Natural killer cell (primary cell): Measurements from ENCODE around the gene DES. TPM values are rescaled to one million over a fixed set of nuclear protein-coding genes. Genes with fewer than 3 reads are reported as not detected.

Source experiments
- ATAC-seq, 3 donors: fragments of 150-1000 bp in 2 of 3; fragments of 200-7000 bp in 1 of 3; cut with Tn5 transposase; 1 replicate in 1 of 3; 2 replicates in 2 of 3; pipeline ENCODE4 v1.10.0; 2021; ENCODE audit warnings: mild to moderate bottlenecking in 2 of 3, moderate library complexity in 2 of 3
- DNase-seq, 2 donors: peaks; one replicate each; pipeline versions ENCODE4 v3.0.0 to v3.0.0-alpha.2; 2013 to 2021; ENCODE audit warnings: mixed read lengths in 1 of 2
- H3K27ac ChIP-seq: one replicate; pipeline ENCODE4 v1.5.1; 2013; ENCODE audit warnings: mild to moderate bottlenecking, low read length
- H3K27me3 ChIP-seq: one replicate; pipeline ENCODE4 v1.6.1; 2013; ENCODE audit warnings: low read length; ENCODE audit not compliant: control insufficient read depth, insufficient read depth
- H3K36me3 ChIP-seq: one replicate; pipeline ENCODE4 v1.6.1; 2013; ENCODE audit warnings: low read length; ENCODE audit not compliant: control insufficient read depth, insufficient read depth
- H3K4me1 ChIP-seq: one replicate; pipeline ENCODE4 v1.6.1; 2013; ENCODE audit warnings: low read length; ENCODE audit not compliant: control insufficient read depth, insufficient read depth
- H3K4me3 ChIP-seq: one replicate; pipeline ENCODE4 v1.5.1; 2013; ENCODE audit warnings: low read length
- H3K9me3 ChIP-seq: one replicate; pipeline ENCODE4 v1.6.1; 2013; ENCODE audit warnings: low read length; ENCODE audit not compliant: control insufficient read depth, insufficient read depth
- H3K27ac Mint-ChIP-seq, 2 donors: one replicate each; pipeline ENCODE4 v1.8.0; 2022; ENCODE audit warnings: mild to moderate bottlenecking in 2 of 2, mixed read lengths in 2 of 2, moderate library complexity in 1 of 2
- H3K27me3 Mint-ChIP-seq, 2 donors: one replicate each; pipeline ENCODE4 v1.8.0; 2022; ENCODE audit warnings: low read depth in 2 of 2, mixed read lengths in 2 of 2
- H3K36me3 Mint-ChIP-seq: one replicate; pipeline ENCODE4 v1.8.0; 2022; ENCODE audit warnings: mixed read lengths
- H3K4me1 Mint-ChIP-seq, 2 donors: one replicate each; pipeline ENCODE4 v1.8.0; 2022; ENCODE audit warnings: mixed read lengths in 2 of 2
- H3K4me3 Mint-ChIP-seq: one replicate; pipeline ENCODE4 v1.8.0; 2022; ENCODE audit warnings: mild to moderate bottlenecking, moderate library complexity, mixed read lengths
- H3K9me3 Mint-ChIP-seq, 2 donors: one replicate each; pipeline ENCODE4 v1.8.0; 2022; ENCODE audit warnings: mixed read lengths in 2 of 2
- CTCF ChIP-seq: fragments of 200-600 bp; IDR thresholded peaks from one replicate; pipeline ENCODE4 v1.8.0; 2022; ENCODE audit warnings: antibody characterized with exemption
- WGBS: methylation state at CpG from one replicate; pipeline ENCODE4 v1.1.7; 2013; ENCODE audit warnings: missing lambda C conversion rate; ENCODE audit not compliant: insufficient coverage; 5-methylcytosine and 5-hydroxymethylcytosine counted together
- intact Hi-C: fragments of 100-400 bp; cut with micrococcal nuclease; formaldehyde crosslinking; loops from one replicate; pipeline ENCODE4 v1.14.2; 2022
- total RNA-seq, 4 donors: library from RNA; stranded (reverse); fragments of 120-200 nt in 1 of 4; gene quantifications; one replicate each; pipeline versions ENCODE4 v1.2.3 to v1.2.4, GENCODE V29; 2013 to 2022

The DES gene
- total RNA-seq, 3 donors from 2014 or later (not counting 1 experiment from before 2014, with no cell fraction given) = not detected

GRCh38 chr2:219386532-219387280, 31.5 kb upstream of the DES start:
- H3K36me3 Mint-ChIP-seq = peaks cover 6% of the 10 kb centered on the region
- peak in 1 of 2 donors; percentile 23 for DNase-seq

GRCh38 chr2:219387306-219388120, 30.7 kb upstream of the DES start, which contains the start of gene DNPEP:
Gene DNPEP (minus strand): TSS chr2:219387912. CDS start chr2:219387794, 118 bp downstream.
- peaks cover 4 to 21% of the 10 kb centered on the region in 2 donors for H3K4me1 Mint-ChIP-seq
- Histone ChIP-seq H3K9me3 (no peaks in the 10 kb centered on the region), H3K27me3 (no peaks in the 10 kb centered on the region), H3K4me1 (peaks cover 18% of the 10 kb centered on the region), H3K4me3 (peak within 1 kb of the TSS; percentile 66), H3K27ac (peak within 1 kb of the TSS; percentile 85), H3K36me3 (peaks cover 31% of the 10 kb centered on the region)
- intact Hi-C loops = loop anchor here (1.0 to 10.0 kb wide), 6 partner anchors 108 to 820 kb away; partner anchors contain the start of genes BCS1L, CNOT9, CNPPD1 and DNAJB2
- ATAC-seq = peak; percentile 62 to 84 (median 64)
- H3K36me3 Mint-ChIP-seq = peaks cover 6% of the 10 kb centered on the region
- peak within 1 kb of the TSS; percentile 91 for H3K4me3 Mint-ChIP-seq
- no peaks in the 10 kb centered on the region for H3K9me3 Mint-ChIP-seq
- WGBS = under 1% methylated on average over 73 of the region's 76 CpGs
- no peak for TF ChIP-seq CTCF
- peak within 1 kb of the TSS; percentile 92 to 98 for H3K27ac Mint-ChIP-seq
- no peaks in the 10 kb centered on the region for H3K27me3 Mint-ChIP-seq
- DNase-seq = peak; percentile 89 to 95

More at GRCh38 chr2:219386532-219387280, 31.5 kb upstream of the DES start:
- intact Hi-C loops = loop anchor here (1.0 to 10.0 kb wide), 4 partner anchors 132 to 819 kb away; partner anchors contain the start of genes BCS1L, CNOT9, CNPPD1 and RETREG2
- TF ChIP-seq CTCF = no peak
- H3K36me3 ChIP-seq = peaks cover 38% of the 10 kb centered on the region
- Mint-ChIP-seq H3K4me3 (peak overlapping the region; percentile 91), H3K27ac (peak overlapping the region; percentile 92 to 98), H3K27me3 (no peaks in the 10 kb centered on the region), H3K9me3 (no peaks in the 10 kb centered on the region), H3K4me1 (peaks cover 4 to 21% of the 10 kb centered on the region in 2 donors)
- WGBS = 45% methylated on average over 17 of the region's 19 CpGs
- H3K9me3 ChIP-seq = no peaks in the 10 kb centered on the region
- H3K4me3 ChIP-seq = peak overlapping the region; percentile 66
- peaks cover 18% of the 10 kb centered on the region for H3K4me1 ChIP-seq
- no peaks in the 10 kb centered on the region for H3K27me3 ChIP-seq
- peak overlapping the region; percentile 85 for H3K27ac ChIP-seq
- ATAC-seq = no peak

GRCh38 chr2:219388121-219388906, 29.9 kb upstream of the DES start:
- TF ChIP-seq CTCF = peak; percentile 61
- DNase-seq (peak; percentile 98 to 99), ATAC-seq (peak; percentile 79 to 90 (median 80))
- Histone ChIP-seq H3K36me3 (peaks cover 25% of the 10 kb centered on the region), H3K9me3 (no peaks in the 10 kb centered on the region), H3K4me1 (peaks cover 18% of the 10 kb centered on the region), H3K4me3 (peak overlapping the region; percentile 12), H3K27ac (peak overlapping the region; percentile 71), H3K27me3 (no peaks in the 10 kb centered on the region)
- intact Hi-C loops = loop anchor here (1.0 to 10.0 kb wide), 5 partner anchors 109 to 821 kb away; partner anchors contain the start of genes BCS1L, CNOT9, CNPPD1 and DNAJB2
- peak overlapping the region; percentile 63 for H3K4me3 Mint-ChIP-seq
- H3K36me3 Mint-ChIP-seq = peaks cover 6% of the 10 kb centered on the region
- under 1% methylated on average over 78 of the region's 78 CpGs for WGBS
- H3K4me1 Mint-ChIP-seq = peaks cover 4 to 21% of the 10 kb centered on the region in 2 donors
- H3K27ac Mint-ChIP-seq = peak overlapping the region; percentile 92 to 98
- H3K9me3 Mint-ChIP-seq = no peaks in the 10 kb centered on the region
- peaks cover 0 to 4% of the 10 kb centered on the region in 2 donors for H3K27me3 Mint-ChIP-seq
